Measurements from ENCODE around the gene ZFP1.

- TF ChIP-seq EZH2phosphoT487 (IDR thresholded peaks at IDR 0.05; ENCODE audit: low read length) (no peak), CTCF (IDR thresholded peaks at IDR 0.05; ENCODE audit: low read length) (no peak)
Measured at GRCh38 chr16:75138233-75138632, 10.1 kb upstream of the ZFP1 start.

Data from MM.1S (cell line).